Progenitor cell of endocrine pancreas (in vitro differentiated cells): Measurements from ENCODE around the gene MOB3B. TPM values are rescaled to one million over a fixed set of nuclear protein-coding genes. Genes with fewer than 3 reads are reported as not detected.

Experiments
- DNase-seq: peaks from one replicate; pipeline ENCODE4 v3.0.0; 2021; ENCODE audit warnings: low spot score; ENCODE audit not compliant: unreplicated experiment
- H3K27ac Mint-ChIP-seq: 2 replicates; pipeline ENCODE4 v1.8.0; 2021; ENCODE audit warnings: mild to moderate bottlenecking, moderate library complexity, mixed read lengths
- H3K27me3 Mint-ChIP-seq: 2 replicates; pipeline ENCODE4 v1.8.0; 2021; ENCODE audit warnings: mixed read lengths
- H3K36me3 Mint-ChIP-seq: 2 replicates; pipeline ENCODE4 v1.8.0; 2022; ENCODE audit warnings: mixed read lengths; ENCODE audit not compliant: insufficient read depth
- H3K4me1 Mint-ChIP-seq: 2 replicates; pipeline ENCODE4 v1.8.0; 2021; ENCODE audit warnings: low read depth, mixed read lengths
- H3K4me3 Mint-ChIP-seq: 2 replicates; pipeline ENCODE4 v1.8.0; 2021; ENCODE audit warnings: low read depth, mild to moderate bottlenecking, moderate library complexity, mixed read lengths
- H3K9me3 Mint-ChIP-seq: 2 replicates; pipeline ENCODE4 v1.8.0; 2021; ENCODE audit warnings: low read depth, mixed read lengths
- CTCF ChIP-seq: fragments of 200-600 bp; sonication (generic); IDR thresholded peaks from one replicate; pipeline ENCODE4 v1.5.0; 2021; ENCODE audit warnings: antibody characterized with exemption, mild to moderate bottlenecking; ENCODE audit not compliant: unreplicated experiment
- long read RNA-seq: library from polyadenylated mRNA; unstranded; transcript quantifications from one replicate; pipeline ENCODE4 v2.0.0, GENCODE V29; 2020
- total RNA-seq: library from RNA; stranded (reverse); gene quantifications from 2 replicates; pipeline ENCODE4 v1.2.1, GENCODE V29; 2021

Gene MOB3B
- 15.3 and 15.4 TPM in 2 replicates for total RNA-seq
- long read RNA-seq, full-length matches to known transcripts, result 82 of 91 reads
- long read RNA-seq, partial matches to known transcripts, result 3 of 91 reads
- long read RNA-seq, other reads (novel, unspliced or antisense), result 6 of 91 reads

- Mint-ChIP-seq H3K4me3 (peak within 1 kb of the TSS; percentile 96), H3K4me1 (peaks cover 16% of the 10 kb centered on the region), H3K9me3 (no peaks in the 10 kb centered on the region), H3K27ac (peak within 1 kb of the TSS; percentile 93), H3K36me3 (peaks cover 1% of the 10 kb centered on the region), H3K27me3 (no peaks in the 10 kb centered on the region)
- peak; percentile 90 for DNase-seq
- peak; percentile 93 for TF ChIP-seq CTCF
Observed at GRCh38 chr9:27529316-27530278, at the start of gene MOB3B. MOB3B (minus strand) TSS chr9:27529814; CDS start chr9:27455550, 74,264 bp downstream.

GRCh38 chr9:27573634-27574590 is 44.3 kb upstream of the MOB3B start:
- peak overlapping the region; percentile 98 for H3K4me3 Mint-ChIP-seq
- H3K4me1 Mint-ChIP-seq, result peaks cover 15% of the 10 kb centered on the region
- H3K27ac Mint-ChIP-seq, result peak overlapping the region; percentile 100
- H3K27me3 Mint-ChIP-seq, result no peaks in the 10 kb centered on the region
- peak; percentile 80 for DNase-seq
- peaks cover 2% of the 10 kb centered on the region for H3K36me3 Mint-ChIP-seq
- peaks cover 9% of the 10 kb centered on the region for H3K9me3 Mint-ChIP-seq
- no peak for TF ChIP-seq CTCF

- Mint-ChIP-seq H3K9me3 (peaks cover 2% of the 10 kb centered on the region), H3K4me3 (peak within 1 kb of the TSS; percentile 98), H3K36me3 (peaks cover 1% of the 10 kb centered on the region), H3K27me3 (no peaks in the 10 kb centered on the region), H3K27ac (peak within 1 kb of the TSS; percentile 100), H3K4me1 (peaks cover 15% of the 10 kb centered on the region)
- TF ChIP-seq CTCF, result peak; percentile 13
- DNase-seq, result peak; percentile 49
Observed at GRCh38 chr9:27572918-27573633, 43.5 kb upstream of the MOB3B start, which contains the start of gene C9orf72. C9orf72 (minus strand) TSS chr9:27573481; CDS start chr9:27567120, 6,361 bp downstream.

- no peak for TF ChIP-seq CTCF
- peak overlapping the region; percentile 95 for H3K27ac Mint-ChIP-seq
- H3K27me3 Mint-ChIP-seq, result no peaks in the 10 kb centered on the region
- DNase-seq, result no peak
- H3K4me3 Mint-ChIP-seq, result peak overlapping the region; percentile 98
- no peaks in the 10 kb centered on the region for H3K36me3 Mint-ChIP-seq
- H3K4me1 Mint-ChIP-seq, result peaks cover 16% of the 10 kb centered on the region
- H3K9me3 Mint-ChIP-seq, result no peaks in the 10 kb centered on the region
Observed at GRCh38 chr9:27572566-27572917, 42.9 kb upstream of the MOB3B start.
